ENCODE data around the gene ENPP6. TPM values are rescaled to one million over a fixed set of nuclear protein-coding genes. Genes with fewer than 3 reads are reported as not detected.

The ENPP6 gene
- total RNA-seq, 2 experiments from 2014 or later, result not detected

GRCh38 chr4:184162596-184162995, 55.1 kb downstream of the ENPP6 start:
- no TSS peak for BruUV-seq (replicated peaks)
- ChIA-PET POLR2A (no interaction called here), CTCF (ENCODE audit: unreplicated experiment) (no interaction called here)
- H3K36me3 ChIP-seq (ENCODE audit: insufficient read depth, low read length), result no peaks in the 10 kb centered on the region
- intact Hi-C loops (cut with micrococcal nuclease; ENCODE audit: unreplicated experiment), result loop anchor here (10.0 kb wide), 1 partner anchor 688 kb away; no protein-coding TSS in a partner anchor
- no peak overlapping the region for H2AFZ ChIP-seq (ENCODE audit: low read length)
- H3K4me3 ChIP-seq (ENCODE audit: low read depth, low read length, poor library complexity, severe bottlenecking), result no peak overlapping the region
- no peaks in the 10 kb centered on the region for H3K79me2 ChIP-seq (ENCODE audit: insufficient read depth, low read depth, low read length)
- H3K9me2 ChIP-seq (ENCODE audit: insufficient read depth, low read length), result no peaks in the 10 kb centered on the region
- no peaks in the 10 kb centered on the region for H4K20me1 ChIP-seq (ENCODE audit: insufficient read depth, low read length)
- TF ChIP-seq EZH2phosphoT487 (IDR thresholded peaks at IDR 0.05; ENCODE audit: borderline replicate concordance, low read depth, low read length) (no peak), CTCF (conservative IDR thresholded peaks at IDR 0.05; ENCODE audit: low read length) (no peak)
- no peaks in the 10 kb centered on the region for H3K9me3 ChIP-seq (ENCODE audit: low read length)
- DNase-seq (ENCODE audit: low spot score), result no peak
- H3K4me2 ChIP-seq (ENCODE audit: low read length), result no peak overlapping the region
- no peak overlapping the region for H3K27ac ChIP-seq (ENCODE audit: low read depth, low read length, poor library complexity, severe bottlenecking)
- H3K4me1 ChIP-seq (ENCODE audit: insufficient read depth, low read length, poor library complexity, severe bottlenecking), result no peaks in the 10 kb centered on the region

- TF ChIP-seq EZH2phosphoT487 (IDR thresholded peaks at IDR 0.05; ENCODE audit: borderline replicate concordance, low read depth, low read length) (no peak), CTCF (conservative IDR thresholded peaks at IDR 0.05; ENCODE audit: low read length) (no peak)
- POLR2A ChIA-PET, result no interaction called here
- no peak overlapping the region for H3K27ac ChIP-seq (ENCODE audit: low read depth, low read length, poor library complexity, severe bottlenecking)
Measured at GRCh38 chr4:184157322-184157721, 60.4 kb downstream of the ENPP6 start.

GRCh38 chr4:184156163-184156920, 61.3 kb downstream of the ENPP6 start:
- H3K4me2 ChIP-seq (ENCODE audit: low read length), result no peak overlapping the region
- no peak overlapping the region for H2AFZ ChIP-seq (ENCODE audit: low read length)
- intact Hi-C loops (cut with micrococcal nuclease; ENCODE audit: unreplicated experiment), result no loop called here
- TF ChIP-seq EZH2phosphoT487 (IDR thresholded peaks at IDR 0.05; ENCODE audit: borderline replicate concordance, low read depth, low read length) (no peak), CTCF (conservative IDR thresholded peaks at IDR 0.05; ENCODE audit: low read length) (no peak)
- no peaks in the 10 kb centered on the region for H3K36me3 ChIP-seq (ENCODE audit: insufficient read depth, low read length)
- H3K4me1 ChIP-seq (ENCODE audit: insufficient read depth, low read length, poor library complexity, severe bottlenecking), result no peaks in the 10 kb centered on the region
- no peak overlapping the region for H3K27ac ChIP-seq (ENCODE audit: low read depth, low read length, poor library complexity, severe bottlenecking)
- no peaks in the 10 kb centered on the region for H3K9me2 ChIP-seq (ENCODE audit: insufficient read depth, low read length)
- no peak overlapping the region for H3K4me3 ChIP-seq (ENCODE audit: low read depth, low read length, poor library complexity, severe bottlenecking)
- ChIA-PET POLR2A (interaction anchor here (1.0 kb wide), 1 partner anchor 10 kb away, joined by 8 read pairs; no protein-coding TSS in a partner anchor), CTCF (ENCODE audit: unreplicated experiment) (no interaction called here)
- H3K79me2 ChIP-seq (ENCODE audit: insufficient read depth, low read depth, low read length), result no peaks in the 10 kb centered on the region
- DNase-seq (ENCODE audit: low spot score), result no peak
- no peaks in the 10 kb centered on the region for H4K20me1 ChIP-seq (ENCODE audit: insufficient read depth, low read length)
- no TSS peak for BruUV-seq (replicated peaks)
- H3K9me3 ChIP-seq (ENCODE audit: low read length), result no peaks in the 10 kb centered on the region

More at GRCh38 chr4:184157322-184157721, 60.4 kb downstream of the ENPP6 start:
- no peak for DNase-seq (ENCODE audit: low spot score)
- no peak overlapping the region for H3K4me3 ChIP-seq (ENCODE audit: low read depth, low read length, poor library complexity, severe bottlenecking)
- CTCF ChIA-PET (ENCODE audit: unreplicated experiment), result no interaction called here
- H3K36me3 ChIP-seq (ENCODE audit: insufficient read depth, low read length), result no peaks in the 10 kb centered on the region
- H2AFZ ChIP-seq (ENCODE audit: low read length), result no peak overlapping the region
- no peaks in the 10 kb centered on the region for H3K9me3 ChIP-seq (ENCODE audit: low read length)
- no peak overlapping the region for H3K4me2 ChIP-seq (ENCODE audit: low read length)
- intact Hi-C loops (cut with micrococcal nuclease; ENCODE audit: unreplicated experiment), result no loop called here
- no peaks in the 10 kb centered on the region for H3K4me1 ChIP-seq (ENCODE audit: insufficient read depth, low read length, poor library complexity, severe bottlenecking)
- BruUV-seq (replicated peaks), result no TSS peak
- H3K79me2 ChIP-seq (ENCODE audit: insufficient read depth, low read depth, low read length), result no peaks in the 10 kb centered on the region
- H4K20me1 ChIP-seq (ENCODE audit: insufficient read depth, low read length), result no peaks in the 10 kb centered on the region
- H3K9me2 ChIP-seq (ENCODE audit: insufficient read depth, low read length), result no peaks in the 10 kb centered on the region

Measured in OCI-LY7 (cell line).